Heart left ventricle (tissue), 13 donors: ENCODE measurements around the gene GNRH2.

Source experiments
- CTCF ChIP-seq, 12 donors: fragments of 200-600 bp; sonication (generic) in 4 of 12; IDR thresholded peaks; one replicate each; pipeline versions ENCODE4 v1.5.0 to v1.8.0; 2018 to 2022; ENCODE audit warnings: antibody characterized with exemption in 12 of 12, mild to moderate bottlenecking in 5 of 12
- POLR2A ChIP-seq, 2 donors: fragments of 450-650 bp; IDR thresholded peaks; one replicate each; pipeline ENCODE4 v1.6.1; 2017; ENCODE audit warnings: antibody characterized with exemption in 2 of 2, mild to moderate bottlenecking in 2 of 2, moderate library complexity in 2 of 2
- donor health status: ischemic (EF 13 %, LVEDD 7.1; RV severe dilation, severe dysfunction).
- donor health status: DM: no; HTN: yes; CAD: no.
- donor health status: DM: no; HTN: no; CAD: no.
- donor health status: ischemic (EF 25% LVEDD 6.9; RV normal size, moderate dysfunction).
- donor health status: ischemic (EF 25% LVEDD 5.7; RV mildly dilated, moderate dysfunction).
- donor health status: ischemic (EF 35%, LVEDD 5.7; RV mildly dilated, moderate dysfunction).
- donor health status: nonischemic (EF 11% LVEDD 7.7; RV severe dilation, severe dysfunction).
- donor health status: DM: yes; HTN: yes; CAD: no.
- donor health status: PGD.
- donor health status: ischemic (EF 29% LVEDD 5.4; RV normal size, mild dysfunction).
- donor health status: nonischemic (EF 23%, LVEDD 6.1; RV moderate dilation, normal function).

- TF ChIP-seq CTCF (IDR thresholded peaks at IDR 0.05) (no peak), POLR2A (IDR thresholded peaks at IDR 0.05) (no peak)
Observed at GRCh38 chr20:3027987-3028386, 15.4 kb upstream of the GNRH2 start.
